CD4-positive, alpha-beta T cell treated with Interleukin-15 for 4 hours (primary cell): ENCODE data around the gene VPS35.
A peak's percentile ranks its signal among the peaks of the same experiment; 100 is the strongest.
"Not testable (repeated sequence)": the region's sequence is repeated elsewhere in the genome, so short reads cannot be mapped to it uniquely, and the experiment has no call there.

ENCODE experiments used
- DNase-seq: peaks from one replicate; pipeline ENCODE4 v3.0.0-alpha.2; 2020; ENCODE audit warnings: low spot score

VPS35 gene

GRCh38 chr16:46658925-46659324 lies 30.1 kb downstream of the VPS35 start:
- DNase-seq: peak; percentile 20

DNA sequence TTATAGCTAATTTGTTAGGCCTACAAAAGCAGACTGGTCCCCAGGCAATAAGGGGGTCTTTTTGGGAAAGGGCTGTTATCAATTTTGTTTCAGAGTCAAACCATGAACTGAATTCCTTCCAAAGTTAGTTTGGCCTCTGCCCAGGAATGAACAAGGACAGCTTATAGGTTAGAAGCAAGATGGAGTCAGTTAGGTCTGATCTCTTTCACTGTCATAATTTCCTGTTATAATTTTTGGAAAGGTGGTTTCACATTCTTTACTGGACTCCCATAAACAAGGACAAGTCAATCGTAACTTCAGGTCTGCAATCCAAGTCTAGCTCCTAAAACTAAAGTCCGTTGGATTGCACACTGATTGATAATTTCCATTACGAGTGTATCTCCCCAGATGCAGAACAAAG lies 37.7 kb downstream of the VPS35 start:
- no peak for DNase-seq

DNA sequence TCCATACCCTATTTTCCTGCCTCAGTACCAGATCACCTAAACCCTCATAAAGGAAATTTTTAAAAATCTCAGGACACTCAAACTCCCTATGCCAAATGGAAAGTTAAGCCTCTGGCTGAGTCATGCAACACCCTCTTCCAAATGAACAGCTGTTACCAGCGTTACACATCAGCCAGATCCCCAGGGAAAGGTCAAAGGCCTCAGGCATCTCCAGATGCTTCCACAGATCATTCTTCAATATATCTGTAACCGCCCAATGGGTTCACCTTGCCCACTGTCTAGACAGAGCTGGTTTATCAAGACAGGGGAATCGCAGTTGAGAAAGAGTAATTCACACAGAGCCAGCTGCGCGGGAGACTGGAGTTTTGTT lies 38.7 kb downstream of the VPS35 start:
- DNase-seq: no peak

DNA sequence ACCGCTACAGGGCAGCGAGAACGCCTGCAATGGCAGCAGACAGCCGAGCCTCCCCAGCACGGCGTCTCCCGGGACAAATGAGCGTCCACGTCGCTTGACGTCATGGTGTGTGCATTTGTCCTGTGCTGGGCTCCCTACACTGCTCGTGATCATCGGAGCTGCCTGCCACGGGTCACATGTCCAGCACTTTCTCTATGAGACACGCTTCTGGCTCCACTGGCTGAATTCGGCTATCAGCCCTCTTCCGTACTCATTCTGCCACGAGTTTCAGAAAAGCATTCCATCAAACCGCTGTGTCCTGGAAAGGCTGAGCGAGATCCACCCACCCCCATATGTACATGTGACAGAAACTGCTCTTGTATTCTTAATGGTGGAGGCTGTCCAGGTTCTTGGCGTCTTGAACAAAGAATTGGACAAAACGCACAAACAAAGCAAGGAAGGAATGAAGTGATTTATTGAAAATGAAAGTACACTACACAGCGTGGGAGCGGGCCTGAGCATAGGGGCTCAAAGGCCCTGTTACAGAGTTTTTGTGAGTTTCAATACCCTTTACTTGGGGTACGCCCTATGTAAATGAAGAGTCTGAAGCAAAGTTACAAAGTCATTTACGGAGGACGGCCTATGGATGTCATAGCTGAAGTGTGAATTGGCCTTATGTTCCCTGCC lies 39.3 kb downstream of the VPS35 start:
- DNase-seq: no peak

DNA sequence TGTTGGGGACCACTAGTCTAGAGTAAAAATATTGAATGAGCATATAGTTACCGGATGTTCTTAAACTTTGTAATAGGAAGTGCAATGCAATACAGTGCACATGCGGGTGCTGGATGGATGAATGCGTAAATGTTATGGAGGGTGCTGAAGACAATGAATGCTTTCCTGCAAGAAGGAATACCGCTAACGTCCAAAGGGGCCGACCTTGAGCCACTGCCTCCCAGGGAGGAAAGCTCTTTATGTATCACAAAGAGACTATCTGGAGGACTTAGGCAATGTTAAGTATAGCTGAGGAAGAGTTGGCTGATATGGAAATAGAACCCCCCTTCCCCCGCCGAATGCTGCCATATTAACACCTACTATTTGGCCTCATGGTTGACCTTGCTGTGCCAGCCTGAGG lies 40.3 kb downstream of the VPS35 start:
- no peak for DNase-seq

DNA sequence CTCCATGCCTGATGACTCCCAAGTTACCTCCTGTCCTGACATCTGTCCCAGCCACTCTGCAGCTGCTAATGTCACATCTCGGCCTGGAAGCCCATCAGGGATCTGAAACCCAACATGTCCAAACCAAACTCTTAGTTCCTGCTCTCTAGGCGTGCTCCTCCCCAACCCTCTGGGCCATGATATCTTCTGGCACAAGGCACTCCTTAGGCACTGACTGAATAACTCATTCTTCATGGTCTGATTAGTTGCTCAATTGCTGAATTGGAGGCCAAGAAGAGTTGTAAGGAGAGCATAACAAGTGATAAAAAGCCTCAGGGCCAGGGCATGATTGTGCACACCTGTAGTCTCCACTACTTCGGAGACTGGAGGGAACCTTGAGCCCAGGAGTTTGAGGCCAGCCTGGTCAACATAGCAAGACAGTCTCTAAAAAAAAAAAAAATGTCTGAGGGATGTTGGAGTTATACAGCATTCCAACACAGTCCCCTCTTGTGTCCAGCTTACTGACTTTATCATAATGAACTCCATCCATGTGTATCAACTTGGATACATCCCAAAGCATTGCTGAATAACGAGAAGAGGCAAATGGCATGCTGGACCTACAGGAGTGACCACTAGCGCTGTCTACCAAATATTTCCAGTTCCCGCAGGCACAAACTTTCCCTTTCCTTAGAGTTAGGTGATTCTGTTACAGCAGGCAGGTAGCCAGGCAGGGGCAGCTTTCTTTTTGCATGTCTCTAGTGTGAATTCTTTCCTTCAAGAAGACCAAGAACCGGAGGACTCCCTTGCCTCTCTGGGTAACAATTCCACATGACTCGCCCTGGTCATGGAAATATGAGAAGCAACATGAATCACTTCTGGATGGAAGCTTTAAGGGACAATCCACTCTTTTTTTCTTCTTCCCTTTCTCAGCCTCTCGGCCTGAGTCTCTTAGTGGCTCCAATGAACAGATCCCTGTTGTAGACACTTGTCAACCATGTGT lies 49.7 kb downstream of the VPS35 start:
- DNase-seq: no peak

DNA sequence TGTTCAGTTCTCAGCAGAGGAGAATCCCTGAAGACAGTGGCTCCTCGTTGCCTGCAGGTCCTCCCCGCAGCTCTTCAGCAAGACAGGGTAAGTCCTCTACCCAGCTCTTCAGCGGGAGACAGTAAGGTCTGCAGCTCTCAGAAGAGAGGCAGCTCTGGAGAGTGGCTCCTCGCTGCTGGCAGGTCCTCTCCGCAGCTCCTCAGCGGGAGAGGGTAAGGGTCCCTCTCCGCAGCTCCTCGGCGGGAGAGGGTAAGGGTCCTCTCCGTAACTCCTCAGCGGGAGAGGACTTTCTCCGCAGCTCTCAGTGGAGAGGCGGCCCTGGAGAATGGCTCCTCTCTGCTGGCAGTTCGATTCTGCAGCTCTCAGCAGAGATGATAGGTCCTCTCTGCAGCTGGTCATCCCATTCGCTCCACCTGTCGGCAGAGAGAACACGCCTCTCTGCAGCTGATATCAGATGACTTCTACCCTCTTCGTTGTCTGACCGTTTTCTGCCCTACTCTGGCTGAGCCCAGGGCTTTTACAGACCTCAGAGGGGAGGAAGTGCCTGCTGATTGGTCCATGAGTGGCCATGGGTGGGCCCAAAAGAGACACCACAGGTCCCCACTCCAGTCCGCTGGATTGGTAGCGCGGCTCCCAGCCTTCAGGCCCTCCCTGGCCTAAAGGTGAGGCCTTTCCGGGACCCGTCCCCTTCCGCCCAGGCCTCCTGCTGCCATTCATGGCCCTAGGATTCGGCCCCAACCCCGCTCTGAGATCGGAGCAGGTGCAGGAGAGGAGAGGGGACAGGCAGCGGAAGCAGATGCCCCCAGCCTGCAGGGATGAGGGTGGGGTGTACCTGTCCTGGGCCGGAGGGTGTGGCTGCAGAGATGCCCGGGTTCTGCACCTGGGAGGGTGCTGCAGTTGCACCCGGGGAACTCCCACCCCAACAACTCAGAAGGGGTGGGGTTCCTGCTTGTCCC lies 55.9 kb downstream of the VPS35 start:
- DNase-seq: no peak

- no peak for DNase-seq
Observed at GRCh38 chr16:46629331-46630219, 59.4 kb downstream of the VPS35 start.

- DNase-seq: no peak
Observed at GRCh38 chr16:46627746-46628145, 61.2 kb downstream of the VPS35 start.

DNA sequence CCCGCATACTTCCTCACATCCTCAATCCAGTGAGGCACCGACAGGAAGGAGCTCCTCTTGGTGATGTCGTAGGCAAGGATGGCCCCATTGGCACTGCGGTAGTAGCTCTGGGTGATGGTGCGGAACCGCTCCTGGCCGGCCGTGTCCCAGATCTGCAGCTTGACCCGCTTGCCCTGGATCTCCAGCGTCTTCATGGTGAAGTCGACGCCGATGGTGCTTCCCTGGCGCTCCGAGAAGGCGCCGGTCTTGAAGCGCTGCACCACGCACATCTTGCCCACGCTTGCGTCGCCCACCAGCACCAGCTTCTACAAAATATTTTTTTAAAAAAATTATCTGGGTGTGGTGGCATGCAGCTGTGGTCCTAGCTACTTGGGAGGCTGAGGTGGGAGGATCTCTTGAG lies 62.3 kb downstream of the VPS35 start:
- not testable (repeated sequence) for DNase-seq

- DNase-seq: not testable (repeated sequence)
Observed at GRCh38 chr16:46624862-46625261, 64.1 kb downstream of the VPS35 start.

- not testable (repeated sequence) for DNase-seq
Observed at GRCh38 chr16:46623707-46624106, 65.3 kb downstream of the VPS35 start.

DNA sequence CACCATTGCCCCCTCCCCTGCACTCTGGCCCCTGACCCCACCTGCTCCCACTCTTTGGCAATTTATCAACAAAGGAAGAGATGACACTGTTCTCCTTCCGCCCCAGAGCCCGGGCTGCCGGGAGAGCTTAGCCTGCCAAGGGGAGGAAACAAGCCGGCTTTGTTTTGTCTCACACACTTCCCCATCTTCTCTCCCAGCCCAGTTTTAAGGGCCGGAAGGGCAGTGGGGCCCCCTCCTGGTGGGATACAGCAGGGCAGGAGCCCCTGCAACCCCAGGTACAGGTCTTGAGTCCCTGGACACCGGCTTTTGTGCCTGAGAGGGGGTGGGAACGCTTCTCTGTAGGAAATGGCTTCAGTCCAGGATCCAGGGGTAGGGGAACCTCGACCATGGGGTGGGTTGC lies 65.7 kb downstream of the VPS35 start:
- not testable (repeated sequence) for DNase-seq

DNA sequence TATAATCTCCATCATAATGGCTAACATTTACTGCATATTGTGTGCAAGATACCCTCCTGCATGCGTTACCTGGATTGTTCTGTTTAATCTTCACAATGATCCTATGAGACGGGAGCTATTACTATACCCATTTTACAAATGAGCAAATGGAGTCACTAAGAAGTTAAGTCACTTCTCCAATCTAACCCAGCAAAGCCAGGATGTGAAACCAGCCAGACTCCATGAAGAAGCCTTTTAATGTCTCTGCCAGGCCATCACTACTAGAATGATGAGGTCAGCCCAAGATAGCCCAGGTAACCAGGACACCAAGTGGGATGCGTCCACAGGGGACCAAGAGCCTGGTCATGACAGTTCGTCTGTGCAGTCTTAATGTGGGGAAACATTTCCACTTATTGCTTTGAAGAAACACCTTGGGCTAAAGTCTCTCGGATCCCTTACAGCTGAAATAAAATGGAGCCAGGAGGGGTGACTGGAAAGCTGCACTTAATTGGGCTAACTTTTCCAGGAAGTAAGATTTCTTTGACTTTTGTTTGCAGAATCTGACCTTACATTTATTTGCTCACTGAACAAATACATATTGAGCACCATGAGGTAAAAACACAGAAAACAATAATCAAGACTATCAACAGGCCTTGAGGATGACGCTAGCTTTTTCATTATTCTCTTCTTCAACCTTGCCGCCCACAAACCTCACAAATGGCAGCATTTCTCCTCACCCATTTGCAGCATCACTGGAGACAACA lies 66.9 kb downstream of the VPS35 start:
- no peak for DNase-seq

GRCh38 chr16:46621006-46621933 lies 67.7 kb downstream of the VPS35 start, which contains the start of gene SHCBP1:
Gene SHCBP1 (minus strand): TSS chr16:46621379. CDS start chr16:46621359, 20 bp downstream.
- DNase-seq: peak; percentile 60

GRCh38 chr16:46620266-46621005 lies 68.5 kb downstream of the VPS35 start:
- no peak for DNase-seq

DNA sequence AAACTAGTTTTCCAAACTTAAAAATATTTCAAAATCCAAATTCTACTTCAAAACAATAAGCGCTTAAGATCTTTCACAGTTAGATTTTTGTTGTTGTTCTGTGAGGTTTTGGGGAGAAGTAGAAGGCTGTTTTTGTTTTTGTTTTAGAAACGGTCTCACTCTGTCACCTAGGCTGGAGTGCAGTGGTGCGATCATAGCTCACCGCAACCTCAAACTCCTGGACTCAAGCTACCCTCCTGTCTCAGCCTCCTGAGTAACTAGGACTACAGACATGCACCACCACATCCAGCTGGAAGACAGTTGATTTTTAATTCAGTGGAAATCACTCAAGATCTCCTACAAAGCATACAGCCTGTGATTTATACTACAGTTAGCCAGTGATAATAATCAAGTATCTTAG lies 70.5 kb downstream of the VPS35 start:
- no peak for DNase-seq

GRCh38 chr16:46614006-46614405 lies 75.0 kb downstream of the VPS35 start:
- DNase-seq: no peak
